Skeletal muscle tissue (tissue), 4 donors: ENCODE data around the gene CUL9. TPM values are rescaled to one million over a fixed set of nuclear protein-coding genes. Genes with fewer than 3 reads are reported as not detected.

Experiments
- H3K27ac ChIP-seq: one replicate; pipeline ENCODE4 v1.7.0; 2013; ENCODE audit warnings: mild to moderate bottlenecking, low read depth, low read length, inconsistent platforms
- H3K27me3 ChIP-seq, 3 donors: one replicate each; pipeline ENCODE4 v1.7.0; 2013; ENCODE audit warnings: low read length in 3 of 3; ENCODE audit not compliant: control insufficient read depth in 3 of 3, insufficient read depth in 3 of 3
- H3K36me3 ChIP-seq, 3 donors: one replicate each; pipeline ENCODE4 v1.7.0; 2013; ENCODE audit warnings: low read length in 3 of 3; ENCODE audit not compliant: control insufficient read depth in 3 of 3, insufficient read depth in 3 of 3
- H3K4me1 ChIP-seq, 3 donors: one replicate each; pipeline ENCODE4 v1.7.0; 2013; ENCODE audit warnings: low read length in 3 of 3, mild to moderate bottlenecking in 3 of 3; ENCODE audit not compliant: control insufficient read depth in 3 of 3, insufficient read depth in 3 of 3
- H3K4me3 ChIP-seq, 3 donors: one replicate each; pipeline ENCODE4 v1.7.0; 2013; ENCODE audit warnings: low read length in 3 of 3
- H3K9ac ChIP-seq, 3 donors: one replicate each; pipeline ENCODE4 v1.7.0; 2013; ENCODE audit warnings: low read length in 3 of 3, mild to moderate bottlenecking in 3 of 3, moderate library complexity in 2 of 3, low read depth in 1 of 3
- H3K9me3 ChIP-seq, 3 donors: one replicate each; pipeline ENCODE4 v1.7.0; 2013; ENCODE audit warnings: low read length in 3 of 3; ENCODE audit not compliant: control insufficient read depth in 3 of 3
- total RNA-seq: library from RNA; depleted of rRNA; stranded (reverse); fragments of >200 nt; gene quantifications from one replicate; pipeline ENCODE4 v1.2.3, GENCODE V29; 2014
- donor health status: Osteomylitis.

Gene CUL9
- total RNA-seq, 1 donor from 2014 or later = 11.0 TPM

DNA sequence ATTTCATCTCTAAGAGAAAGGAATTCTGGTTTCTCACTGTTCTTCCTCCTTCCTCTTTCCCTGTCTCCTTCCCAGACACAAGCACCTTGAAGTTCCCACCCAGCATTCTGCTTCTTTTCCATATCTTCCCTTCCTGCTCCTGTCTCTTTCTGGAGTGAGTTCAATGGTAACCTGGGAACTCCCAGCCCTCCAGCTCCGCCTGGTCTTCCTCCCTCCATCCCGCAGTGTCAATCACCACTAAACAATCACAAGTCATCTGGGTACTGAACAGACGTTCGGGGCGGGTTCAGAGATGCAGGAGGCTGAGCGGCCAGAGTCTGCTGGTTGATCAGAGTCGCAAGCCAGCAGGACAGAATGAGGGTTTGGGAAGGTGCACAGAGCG lies 69.0 kb downstream of the CUL9 start:
- peaks cover 10 to 16% (median 13%) of the 10 kb centered on the region in 3 donors for H3K4me1 ChIP-seq
- peaks cover 19 to 40% (median 23%) of the 10 kb centered on the region in 3 donors for H3K27me3 ChIP-seq
- H3K36me3 ChIP-seq = no peaks in the 10 kb centered on the region
- no peak overlapping the region for H3K27ac ChIP-seq
- no peaks in the 10 kb centered on the region for H3K9me3 ChIP-seq
- no peak overlapping the region for H3K4me3 ChIP-seq
- no peak overlapping the region for H3K9ac ChIP-seq

DNA sequence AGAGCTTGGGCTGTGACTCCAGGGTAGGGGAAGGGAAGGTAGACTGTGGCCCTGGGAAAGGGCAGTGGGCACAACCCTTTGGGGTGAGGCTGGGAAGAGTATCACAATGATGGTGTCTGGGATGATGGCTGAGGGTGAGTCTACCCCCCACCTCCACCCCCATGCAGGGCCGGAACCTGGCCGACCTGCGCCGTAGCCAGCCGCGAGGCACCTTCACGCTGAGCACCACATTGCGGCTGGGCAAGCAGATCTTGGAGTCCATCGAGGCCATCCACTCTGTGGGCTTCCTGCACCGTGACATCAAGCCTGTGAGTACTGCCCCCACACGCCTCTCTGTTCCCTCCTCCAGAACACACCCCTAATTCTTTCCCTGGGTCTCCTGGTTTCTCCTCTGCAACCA lies 71.4 kb downstream of the CUL9 start:
- H3K9ac ChIP-seq = no peak overlapping the region
- H3K4me1 ChIP-seq = no peaks in the 10 kb centered on the region
- H3K27me3 ChIP-seq = peaks cover 18 to 47% (median 24%) of the 10 kb centered on the region in 3 donors
- no peak overlapping the region for H3K27ac ChIP-seq
- H3K4me3 ChIP-seq = no peak overlapping the region
- H3K36me3 ChIP-seq = no peaks in the 10 kb centered on the region
- no peaks in the 10 kb centered on the region for H3K9me3 ChIP-seq

DNA sequence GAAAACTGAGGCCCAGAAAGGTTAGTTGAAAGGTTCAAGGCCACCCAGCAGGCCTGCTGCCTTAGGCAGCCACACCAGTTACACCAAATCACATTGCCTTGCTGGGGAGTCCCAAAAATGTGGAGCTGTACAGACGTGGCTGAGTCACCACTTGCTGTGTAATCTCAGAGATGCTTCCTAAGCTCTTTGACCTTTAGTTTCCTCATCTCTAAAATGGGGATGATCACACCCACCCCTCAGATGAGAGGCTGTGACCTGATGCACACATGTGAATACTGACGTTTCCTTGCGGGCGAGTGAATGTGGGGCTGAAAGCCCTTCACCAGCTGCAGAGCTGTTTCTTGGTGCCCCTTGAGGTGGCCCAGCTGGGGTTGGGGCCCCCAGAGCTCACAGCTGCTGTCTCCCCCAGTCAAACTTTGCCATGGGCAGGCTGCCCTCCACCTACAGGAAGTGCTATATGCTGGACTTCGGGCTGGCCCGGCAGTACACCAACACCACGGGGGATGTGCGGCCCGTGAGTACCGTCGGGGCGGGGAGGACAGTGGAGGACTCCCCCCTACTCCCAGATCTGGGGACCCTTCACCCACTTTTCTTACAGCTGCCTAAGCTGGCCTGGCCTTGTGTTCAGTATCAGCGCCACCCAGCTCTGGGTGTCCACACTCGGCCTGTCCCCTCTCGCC lies 72.3 kb downstream of the CUL9 start:
- Histone ChIP-seq H3K27ac (no peak overlapping the region), H3K4me1 (no peaks in the 10 kb centered on the region), H3K36me3 (no peaks in the 10 kb centered on the region), H3K27me3 (peaks cover 20 to 47% (median 27%) of the 10 kb centered on the region in 3 donors), H3K9me3 (no peaks in the 10 kb centered on the region), H3K4me3 (no peak overlapping the region), H3K9ac (no peak overlapping the region)

DNA sequence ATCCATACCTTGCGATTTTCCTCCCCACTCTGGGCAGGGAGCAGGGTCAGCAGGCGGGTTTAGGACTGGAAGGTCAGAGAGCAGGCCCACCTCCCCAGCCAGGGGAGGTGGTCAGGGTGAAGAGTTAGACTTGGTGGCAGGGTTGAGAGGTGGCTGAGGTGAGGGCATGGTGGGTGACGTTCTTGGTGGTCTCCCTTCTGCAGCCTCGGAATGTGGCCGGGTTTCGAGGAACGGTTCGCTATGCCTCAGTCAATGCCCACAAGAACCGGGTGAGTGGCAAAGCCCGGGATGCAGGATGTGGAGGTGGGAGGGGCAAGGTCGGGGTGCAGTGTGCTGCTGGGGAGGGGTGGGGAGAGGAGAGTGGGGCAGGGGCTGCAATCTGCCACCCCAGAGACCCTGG lies 72.8 kb downstream of the CUL9 start:
- no peaks in the 10 kb centered on the region for H3K4me1 ChIP-seq
- peaks cover 20 to 47% (median 27%) of the 10 kb centered on the region in 3 donors for H3K27me3 ChIP-seq
- H3K9ac ChIP-seq = no peak overlapping the region

DNA sequence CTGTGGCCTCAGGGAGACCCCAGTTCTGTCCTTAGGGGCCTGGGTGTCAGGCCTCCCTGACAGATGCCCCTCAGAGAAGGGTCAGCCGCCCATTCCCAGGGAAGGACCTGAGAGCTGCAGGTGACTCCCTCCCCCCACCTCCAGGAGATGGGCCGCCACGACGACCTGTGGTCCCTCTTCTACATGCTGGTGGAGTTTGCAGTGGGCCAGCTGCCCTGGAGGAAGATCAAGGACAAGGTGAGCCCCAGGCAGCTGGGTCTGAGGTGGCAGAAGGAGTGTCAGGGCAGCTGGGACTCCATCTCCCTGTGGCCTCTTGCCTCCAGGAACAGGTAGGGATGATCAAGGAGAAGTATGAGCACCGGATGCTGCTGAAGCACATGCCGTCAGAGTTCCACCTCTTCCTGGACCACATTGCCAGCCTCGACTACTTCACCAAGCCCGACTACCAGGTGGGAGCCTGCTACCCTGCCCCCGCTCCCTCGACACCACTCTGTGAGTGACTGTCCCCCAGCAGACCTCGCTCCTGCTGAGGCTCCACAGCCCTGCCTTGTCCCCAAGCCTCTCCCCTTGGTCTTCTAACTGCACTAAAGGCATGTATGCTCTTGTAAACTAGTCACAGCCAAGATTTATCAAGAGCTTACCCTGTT lies 73.5 kb downstream of the CUL9 start:
- Histone ChIP-seq H3K36me3 (no peaks in the 10 kb centered on the region), H3K9ac (no peak overlapping the region), H3K4me3 (no peak overlapping the region), H3K27me3 (peaks cover 20 to 47% (median 27%) of the 10 kb centered on the region in 3 donors), H3K27ac (no peak overlapping the region), H3K4me1 (no peaks in the 10 kb centered on the region), H3K9me3 (no peaks in the 10 kb centered on the region)

More for the DNA sequence above, 72.8 kb downstream of the CUL9 start:
- no peak overlapping the region for H3K4me3 ChIP-seq
- no peak overlapping the region for H3K27ac ChIP-seq
- H3K36me3 ChIP-seq = no peaks in the 10 kb centered on the region
- no peaks in the 10 kb centered on the region for H3K9me3 ChIP-seq

DNA sequence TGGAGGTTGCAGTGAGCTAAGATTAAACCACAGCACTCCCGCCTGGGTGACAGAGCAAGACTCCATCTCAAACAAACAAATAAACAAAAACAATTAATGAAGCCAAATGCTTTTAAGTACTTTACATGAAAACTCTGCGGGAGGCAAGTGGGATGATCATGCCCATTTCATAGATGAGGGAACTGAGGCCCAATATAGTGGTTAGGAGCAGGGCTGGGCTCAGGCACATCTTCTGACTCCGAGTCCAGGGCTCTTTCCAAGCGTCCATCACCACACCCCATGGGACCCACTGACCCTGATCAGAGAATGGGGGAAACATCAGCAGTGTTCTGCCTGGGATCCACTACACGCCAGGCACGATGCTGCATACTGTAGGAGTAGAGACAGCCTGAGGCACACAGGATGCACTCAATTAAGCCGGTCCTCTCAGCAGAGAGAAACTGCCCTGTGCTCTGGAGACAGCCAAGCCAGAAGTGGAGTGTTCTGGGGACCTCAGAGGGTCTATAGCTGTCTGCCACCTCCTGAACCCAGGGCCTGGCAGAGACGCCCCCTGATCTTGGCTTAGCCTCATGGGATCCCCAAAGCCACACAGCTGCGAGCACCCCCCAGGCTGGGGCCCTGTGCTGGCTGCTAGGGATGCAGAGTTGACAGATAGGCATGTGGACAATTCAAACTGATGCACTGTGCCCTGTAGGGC lies 74.8 kb downstream of the CUL9 start:
- Histone ChIP-seq H3K36me3 (no peaks in the 10 kb centered on the region), H3K4me3 (no peak overlapping the region), H3K27me3 (peaks cover 10 to 40% (median 20%) of the 10 kb centered on the region in 3 donors), H3K27ac (no peak overlapping the region), H3K4me1 (no peaks in the 10 kb centered on the region), H3K9ac (no peak overlapping the region), H3K9me3 (no peaks in the 10 kb centered on the region)

DNA sequence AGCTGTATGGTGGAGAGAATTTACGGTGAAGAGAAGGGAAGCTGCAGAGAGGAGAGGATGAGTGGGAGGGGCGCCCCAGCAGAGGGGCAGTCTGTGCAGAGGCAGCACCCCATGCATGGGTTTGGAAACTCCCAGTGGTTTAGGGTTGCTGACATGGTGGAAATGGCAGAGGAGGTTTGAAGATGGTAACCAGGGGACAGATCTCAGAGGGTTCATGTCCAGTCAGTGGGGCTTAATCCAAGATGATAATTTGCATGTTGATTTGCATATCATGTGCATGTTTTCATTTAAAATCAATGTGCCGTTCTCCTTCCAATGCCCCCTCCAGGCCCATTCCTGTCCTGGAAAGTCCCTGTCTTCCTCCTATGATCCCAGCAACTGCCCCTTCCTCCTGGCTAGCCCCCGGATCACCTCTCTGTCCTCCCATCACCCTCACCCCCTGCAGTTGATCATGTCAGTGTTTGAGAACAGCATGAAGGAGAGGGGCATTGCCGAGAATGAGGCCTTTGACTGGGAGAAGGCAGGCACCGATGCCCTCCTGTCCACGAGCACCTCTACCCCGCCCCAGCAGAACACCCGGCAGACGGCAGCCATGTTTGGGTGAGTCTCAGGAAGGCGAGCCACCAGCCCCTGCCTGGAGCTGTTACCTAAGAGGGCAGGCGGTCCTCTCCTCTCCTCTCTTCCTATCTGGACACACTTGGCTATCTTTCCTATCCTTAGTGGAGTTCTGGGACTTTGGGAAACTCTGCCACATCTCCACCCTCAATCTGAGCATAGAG lies 75.6 kb downstream of the CUL9 start:
- H3K36me3 ChIP-seq = no peaks in the 10 kb centered on the region
- H3K4me3 ChIP-seq = no peak overlapping the region

DNA sequence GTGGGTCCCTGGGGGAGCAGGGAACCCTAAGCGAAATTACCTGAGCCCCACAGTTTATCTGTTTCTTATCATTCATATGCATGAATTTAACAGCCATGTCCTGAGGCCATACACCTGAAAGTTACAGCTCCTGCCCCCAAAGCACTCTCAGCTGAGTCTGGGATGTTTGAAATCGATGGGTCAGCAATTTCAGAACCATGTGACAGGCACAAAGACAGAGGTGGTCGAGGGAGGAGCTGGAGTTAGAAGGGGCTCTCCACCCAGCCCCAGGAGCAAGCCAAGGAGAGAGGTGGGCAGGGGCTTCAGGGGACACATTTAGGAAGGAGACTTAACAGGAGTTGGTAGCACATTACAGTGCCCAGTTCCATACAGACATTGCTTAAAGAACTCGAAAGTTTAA lies 76.2 kb downstream of the CUL9 start:
- Histone ChIP-seq H3K27me3 (peaks cover 2 to 26% (median 12%) of the 10 kb centered on the region in 3 donors), H3K4me1 (no peaks in the 10 kb centered on the region), H3K36me3 (no peaks in the 10 kb centered on the region), H3K27ac (no peak overlapping the region), H3K9ac (no peak overlapping the region), H3K4me3 (no peak overlapping the region), H3K9me3 (no peaks in the 10 kb centered on the region)

More for the DNA sequence above, 75.6 kb downstream of the CUL9 start:
- H3K27me3 ChIP-seq = peaks cover 7 to 33% (median 16%) of the 10 kb centered on the region in 3 donors
- H3K27ac ChIP-seq = no peak overlapping the region
- no peak overlapping the region for H3K9ac ChIP-seq
- H3K4me1 ChIP-seq = no peaks in the 10 kb centered on the region
- no peaks in the 10 kb centered on the region for H3K9me3 ChIP-seq

DNA sequence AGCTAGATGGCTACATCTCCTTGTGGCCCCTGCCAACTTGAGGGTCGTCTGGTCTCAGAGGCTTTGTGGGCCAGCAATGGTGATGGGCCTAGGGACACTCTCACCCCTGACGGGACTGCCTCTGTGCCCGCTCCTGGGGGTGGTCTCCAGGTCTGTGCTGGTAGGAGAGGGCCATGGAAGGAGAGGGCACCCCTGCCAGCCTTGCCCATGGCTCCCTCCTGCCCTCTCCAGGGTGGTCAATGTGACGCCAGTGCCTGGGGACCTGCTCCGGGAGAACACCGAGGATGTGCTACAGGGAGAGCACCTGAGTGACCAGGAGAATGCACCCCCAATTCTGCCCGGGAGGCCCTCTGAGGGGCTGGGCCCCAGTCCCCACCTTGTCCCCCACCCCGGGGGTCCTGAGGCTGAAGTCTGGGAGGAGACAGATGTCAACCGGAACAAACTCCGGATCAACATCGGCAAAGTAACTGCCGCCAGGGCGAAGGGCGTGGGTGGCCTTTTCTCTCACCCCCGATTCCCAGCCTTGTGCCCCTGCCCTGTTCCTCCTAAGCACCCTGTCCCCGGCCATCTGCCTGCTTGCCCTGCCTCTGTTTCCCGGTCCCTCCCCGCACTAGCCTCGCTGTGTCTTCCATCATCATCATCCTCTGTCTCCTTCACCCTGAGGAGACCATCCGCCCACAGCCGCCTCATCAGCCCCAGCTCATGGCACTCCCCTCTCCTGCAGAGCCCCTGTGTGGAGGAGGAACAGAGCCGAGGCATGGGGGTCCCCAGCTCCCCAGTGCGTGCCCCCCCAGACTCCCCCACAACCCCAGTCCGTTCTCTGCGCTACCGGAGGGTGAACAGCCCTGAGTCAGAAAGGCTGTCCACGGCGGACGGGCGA lies 77.1 kb downstream of the CUL9 start:
- H3K4me3 ChIP-seq = no peak overlapping the region
- H3K27ac ChIP-seq = no peak overlapping the region
- H3K9ac ChIP-seq = no peak overlapping the region
- H3K36me3 ChIP-seq = no peaks in the 10 kb centered on the region
- no peaks in the 10 kb centered on the region for H3K9me3 ChIP-seq
- no peaks in the 10 kb centered on the region for H3K4me1 ChIP-seq
- peaks cover 2 to 22% (median 8%) of the 10 kb centered on the region in 3 donors for H3K27me3 ChIP-seq
